Stimulated activated CD4-positive, alpha-beta T cell treated with anti-CD3 and anti-CD28 coated beads, Interleukin-15, amount 100 ng/mL, for 24 hours (primary cell): Measurements from ENCODE around the gene MAPK11.
"Not testable (repeated sequence)": the region's sequence is repeated elsewhere in the genome, so short reads cannot be mapped to it uniquely, and the experiment has no call there.

Experiments
- DNase-seq: peaks from one replicate; pipeline ENCODE4 v3.0.0-alpha.2; 2020

Gene MAPK11

DNA sequence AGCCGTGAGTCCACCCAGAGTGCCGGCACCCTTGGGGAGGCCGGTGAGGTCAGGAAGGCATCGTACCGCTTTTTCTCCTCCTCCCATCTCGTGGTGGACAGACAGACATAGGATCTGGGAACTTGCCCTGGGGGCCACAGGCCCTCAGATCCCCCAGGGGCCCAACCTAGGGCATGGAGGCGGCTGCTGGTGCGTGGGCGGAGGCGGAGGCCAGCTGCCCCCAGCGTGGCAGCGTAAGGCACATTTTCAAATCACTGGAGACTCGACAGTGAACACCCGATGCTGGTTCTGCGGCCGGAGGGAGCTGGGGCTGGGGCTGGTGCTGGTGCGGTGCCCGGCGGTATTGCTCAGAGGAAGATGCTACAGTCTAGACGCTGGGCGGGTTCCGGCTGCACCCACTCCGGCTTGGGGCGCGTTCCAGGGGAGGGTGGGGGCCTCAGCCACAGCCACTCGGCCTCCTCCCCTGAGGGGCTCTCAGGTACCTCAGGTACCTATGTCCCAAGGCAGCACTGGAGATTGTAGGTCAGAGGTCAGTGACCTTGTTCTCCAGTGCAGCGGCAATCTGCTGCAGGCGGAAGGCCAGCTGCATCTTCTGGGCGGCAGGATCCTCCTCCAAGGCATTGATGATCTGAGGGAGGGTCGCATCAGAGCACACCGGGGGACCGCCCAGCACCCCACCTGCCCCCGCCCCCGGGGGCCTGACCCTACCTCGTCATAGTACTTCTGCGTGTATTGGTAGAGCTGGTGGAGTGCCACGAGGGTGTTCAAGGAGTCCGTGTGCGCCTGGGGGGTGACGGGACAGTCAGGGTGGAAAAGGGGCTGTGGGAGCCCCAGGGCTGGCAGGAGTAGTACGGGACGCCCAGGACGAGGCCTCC lies 5.2 kb upstream of the MAPK11 start:
- DNase-seq, result no peak

DNA sequence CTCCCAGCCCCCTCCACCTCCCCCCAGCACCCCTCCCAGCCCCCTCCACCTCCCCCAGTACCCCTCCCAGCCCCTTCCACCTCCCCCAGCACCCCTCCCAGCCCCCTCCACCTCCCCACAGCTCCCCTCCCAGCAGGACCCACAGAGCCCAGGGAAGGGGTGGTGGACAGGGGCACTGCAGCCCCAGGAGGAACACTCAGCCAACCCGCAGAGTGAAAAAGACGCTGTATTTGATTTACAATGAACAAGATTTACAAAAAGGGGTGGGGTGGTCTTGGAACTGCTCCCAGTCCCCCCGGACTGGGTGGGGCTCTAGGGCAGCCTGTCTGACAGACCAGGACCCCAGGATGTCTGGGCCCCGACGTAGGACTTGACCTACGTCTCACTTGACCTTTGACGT lies 4.6 kb upstream of the MAPK11 start:
- DNase-seq, result no peak

DNA sequence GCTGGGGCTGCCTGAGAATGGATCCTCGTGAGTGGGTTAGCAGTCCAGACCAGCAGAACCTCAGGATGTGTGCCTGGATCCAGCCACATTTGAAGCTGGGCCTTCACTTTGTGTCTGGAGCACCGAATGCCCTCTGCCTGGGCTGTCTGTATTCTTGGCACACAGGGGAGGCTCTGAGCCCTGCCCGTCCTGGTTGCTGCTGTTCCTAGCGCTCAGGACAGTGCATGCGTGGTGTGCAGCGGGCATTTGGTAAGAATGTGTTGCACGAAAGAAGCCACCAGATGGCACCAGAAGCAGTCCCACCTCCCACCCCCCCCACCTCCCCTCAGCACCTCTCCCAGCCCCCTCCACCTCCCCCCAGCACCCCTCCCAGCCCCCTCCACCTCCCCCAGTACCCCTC lies 4.1 kb upstream of the MAPK11 start:
- DNase-seq, result peak; percentile 62

DNA sequence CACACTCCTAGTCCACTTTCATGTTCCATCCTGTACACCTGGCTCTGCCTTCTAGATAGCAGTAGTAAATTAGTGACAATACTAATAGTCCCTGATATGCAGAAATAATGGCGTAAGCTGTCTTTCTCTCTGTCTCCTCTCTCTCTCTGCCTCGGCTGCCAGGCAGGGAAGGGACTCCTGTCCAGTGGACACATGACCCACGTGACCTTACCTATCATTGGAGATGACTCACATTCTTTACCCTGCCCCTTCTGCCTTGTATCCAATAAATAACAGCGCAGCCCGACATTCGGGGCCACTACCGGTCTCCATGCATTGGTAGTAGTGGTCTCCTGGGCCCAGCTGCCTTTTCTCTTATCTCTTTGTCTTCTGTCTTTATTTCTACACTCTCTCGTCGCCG lies 3.6 kb upstream of the MAPK11 start:
- DNase-seq, result not testable (repeated sequence)

DNA sequence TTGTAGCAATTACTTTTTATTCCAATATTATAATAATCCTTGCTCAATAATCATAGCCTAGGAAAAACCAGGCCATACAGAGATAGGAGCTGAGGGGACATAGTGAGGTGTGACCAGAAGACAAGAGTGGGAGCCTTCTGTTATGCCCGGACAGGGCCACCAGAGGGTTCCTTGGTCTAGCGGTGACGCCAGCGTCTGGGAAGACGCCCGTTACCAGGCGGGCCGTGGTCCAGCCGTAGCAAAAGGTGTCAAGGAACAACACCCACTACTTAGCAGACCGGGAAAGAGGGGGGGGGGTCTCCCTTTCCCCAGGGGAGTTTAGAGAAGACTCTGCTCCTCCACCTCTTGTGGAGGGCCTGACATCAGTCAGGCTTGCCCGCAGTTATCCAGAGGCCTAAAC lies 3.2 kb upstream of the MAPK11 start:
- DNase-seq, result not testable (repeated sequence)

DNA sequence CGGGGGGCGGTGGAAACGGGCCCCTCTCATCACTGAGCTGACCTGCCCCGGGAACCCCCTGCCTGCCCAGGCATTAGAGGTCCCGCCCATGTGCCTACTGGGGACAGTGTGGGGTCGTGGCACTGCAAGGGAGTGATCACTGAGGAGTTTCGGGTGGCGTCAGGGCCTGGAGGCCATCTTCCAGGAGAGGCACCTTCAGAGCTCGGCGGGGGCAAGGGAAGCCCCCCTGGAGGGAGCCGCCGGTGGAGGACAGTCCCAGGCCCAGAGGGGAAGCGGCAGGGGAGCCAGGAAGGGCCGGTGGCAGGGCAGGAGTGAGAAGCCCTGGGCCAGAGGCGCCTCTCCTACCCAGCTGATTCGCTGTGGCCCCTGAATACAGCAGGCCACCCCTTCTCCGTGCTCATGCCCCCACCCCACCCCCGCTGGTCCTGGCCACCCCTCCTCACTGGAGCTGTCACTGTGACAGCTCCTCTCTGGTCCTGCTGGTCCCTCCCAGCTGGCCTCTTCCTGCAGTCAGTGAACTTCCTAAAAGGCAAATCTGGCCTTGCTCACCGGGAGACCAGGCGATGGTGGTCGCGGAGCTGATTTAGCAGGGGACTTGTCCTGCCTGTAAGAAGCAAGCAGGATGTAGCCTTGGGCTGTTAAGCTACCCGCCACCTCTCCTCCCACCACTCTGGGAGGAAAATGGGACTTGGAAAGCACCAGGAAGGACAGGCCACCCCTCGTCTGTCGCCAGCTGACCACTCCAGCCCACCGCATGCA lies 2.0 kb upstream of the MAPK11 start:
- DNase-seq, result no peak

DNA sequence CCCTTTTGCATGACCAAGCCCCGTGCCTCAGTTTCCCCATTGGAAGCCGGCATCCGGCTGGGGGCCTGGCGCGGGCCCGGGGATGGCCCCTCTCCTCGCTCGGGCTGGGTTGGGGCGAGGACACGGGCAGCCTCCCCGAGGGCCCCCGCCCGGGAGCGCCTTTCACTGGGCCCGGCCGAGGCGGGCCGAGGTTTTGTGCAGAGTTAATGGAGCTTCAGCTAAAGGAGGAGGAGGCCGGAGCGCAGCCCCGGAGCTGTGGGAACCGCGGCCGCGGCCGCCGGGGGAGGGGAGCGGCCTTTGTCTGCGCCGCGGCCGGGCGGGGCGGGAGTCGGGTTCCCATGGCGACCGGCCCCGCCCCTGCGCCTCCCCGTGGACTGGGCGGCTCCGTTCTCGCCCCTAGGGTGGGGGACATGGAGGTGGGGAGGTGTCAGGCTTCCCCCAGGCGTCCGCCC lies 1.4 kb upstream of the MAPK11 start:
- DNase-seq, result peak; percentile 77

DNA sequence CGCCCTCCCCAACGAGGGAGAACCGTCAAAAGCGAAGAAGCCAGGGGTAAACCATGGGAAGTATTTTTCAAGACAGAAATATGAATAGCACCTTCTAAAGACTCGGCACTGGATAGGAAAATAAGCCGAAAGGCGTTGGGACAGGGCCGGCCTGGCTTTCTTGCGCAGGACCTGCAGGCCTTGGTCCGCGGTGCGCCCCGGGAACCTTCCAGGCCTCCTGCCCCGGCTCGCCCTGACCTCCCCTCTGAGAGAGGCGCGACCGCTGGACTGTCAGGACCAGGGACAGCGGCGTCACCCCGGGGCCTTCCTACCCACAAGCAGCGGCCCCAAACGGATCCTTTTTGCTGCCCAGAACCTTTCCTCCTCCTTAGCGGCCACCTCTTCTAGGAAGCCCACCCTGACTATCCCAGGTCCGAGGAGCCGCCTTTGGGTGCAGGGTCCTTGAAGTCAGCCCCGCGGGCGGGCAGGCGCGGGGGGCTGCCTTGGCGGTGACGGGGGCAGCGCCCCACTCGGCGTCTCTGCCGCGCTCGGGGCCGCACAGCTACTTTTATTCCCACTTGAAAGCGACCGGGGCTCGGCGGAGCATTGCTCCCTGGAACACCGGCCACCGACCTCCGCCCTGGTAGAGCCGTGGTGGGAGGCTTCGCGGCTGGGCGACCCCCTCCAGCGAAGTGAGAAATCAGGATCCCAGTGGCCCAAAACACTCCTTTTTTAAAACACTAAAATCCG lies 650 bp upstream of the MAPK11 start:
- peak; percentile 73 for DNase-seq

DNA sequence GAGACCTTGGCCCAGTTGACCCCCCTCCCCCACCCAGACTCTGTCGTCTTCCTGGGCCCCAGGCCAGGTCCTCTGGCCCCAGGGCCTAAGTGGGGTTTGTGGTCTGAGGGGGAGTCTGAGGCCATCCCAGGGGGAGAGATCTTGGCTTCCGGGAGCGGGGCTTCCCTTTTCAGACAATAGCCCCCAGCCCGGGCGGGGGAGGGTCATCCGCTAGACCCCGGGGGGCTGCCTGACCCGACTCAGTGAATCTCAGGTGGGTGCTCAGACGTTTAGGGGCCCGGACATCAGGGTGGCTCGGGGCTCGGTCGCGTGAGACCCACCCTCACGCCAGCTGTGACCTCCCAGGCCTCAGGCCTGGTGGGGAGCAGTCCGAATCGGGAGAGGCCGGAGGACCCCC lies 609 bp downstream of the MAPK11 start:
- DNase-seq, result no peak

DNA sequence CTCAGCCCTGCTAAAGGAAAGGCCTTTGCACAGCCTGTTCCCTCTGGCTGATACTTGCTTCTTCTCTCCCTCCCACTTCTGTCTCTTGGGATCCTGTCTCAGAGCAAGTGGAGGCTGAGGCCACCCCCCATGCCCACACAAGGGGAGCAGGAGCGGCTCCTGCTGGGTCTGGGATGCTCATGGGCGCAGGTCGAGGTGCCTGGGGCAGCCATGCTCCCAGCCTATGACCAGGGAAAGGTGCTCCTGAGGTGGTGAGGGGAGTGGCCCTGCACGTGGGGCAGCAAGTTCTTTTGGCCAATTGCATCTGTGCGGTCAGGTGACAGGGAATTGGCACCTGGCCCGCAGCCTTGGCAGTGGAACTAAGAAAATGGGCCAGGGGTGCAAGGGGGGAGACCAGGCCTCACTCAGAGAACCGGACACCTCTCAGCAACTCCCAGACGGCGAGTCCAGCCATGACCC lies 1.5 kb downstream of the MAPK11 start:
- no peak for DNase-seq

DNA sequence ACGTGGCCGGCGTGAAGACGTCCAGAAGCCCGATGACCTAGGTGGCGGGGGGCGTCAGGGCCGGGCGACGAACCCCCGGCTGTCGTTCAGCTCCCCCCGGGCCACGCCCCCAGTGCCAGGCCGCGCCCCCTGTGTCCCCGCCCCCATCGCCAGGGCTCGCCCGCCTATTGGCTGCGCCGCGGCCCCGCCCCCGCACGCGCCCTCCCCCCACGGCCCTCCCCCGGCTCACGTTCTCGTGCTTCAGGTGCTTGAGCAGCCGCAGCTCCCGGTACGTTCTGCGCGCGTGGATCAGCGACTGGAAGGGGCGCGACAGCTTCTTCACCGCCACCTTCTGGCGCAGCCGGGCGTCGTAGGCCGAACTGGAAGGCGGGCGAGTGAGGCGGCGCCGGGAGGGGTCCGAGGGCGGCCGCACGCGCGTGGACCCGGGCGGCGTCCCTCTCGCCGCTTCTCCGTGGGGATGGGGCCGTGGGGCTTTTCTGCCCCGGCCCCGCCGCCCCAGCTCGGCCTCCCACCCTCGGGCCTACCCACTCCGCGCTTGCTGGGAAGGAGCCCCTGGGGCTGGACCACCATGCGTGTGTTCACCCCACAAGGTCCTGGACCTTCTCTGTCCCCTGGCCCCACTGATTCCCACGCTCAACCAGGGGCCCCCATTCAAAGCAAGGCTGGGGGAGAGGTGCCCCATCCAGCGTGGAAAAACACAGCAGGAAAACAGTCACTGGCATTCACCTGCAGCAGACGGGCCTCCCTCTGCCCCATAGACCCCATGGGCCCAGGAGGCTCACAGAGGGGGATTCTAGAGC lies 2.4 kb downstream of the MAPK11 start:
- peak; percentile 69 for DNase-seq

DNA sequence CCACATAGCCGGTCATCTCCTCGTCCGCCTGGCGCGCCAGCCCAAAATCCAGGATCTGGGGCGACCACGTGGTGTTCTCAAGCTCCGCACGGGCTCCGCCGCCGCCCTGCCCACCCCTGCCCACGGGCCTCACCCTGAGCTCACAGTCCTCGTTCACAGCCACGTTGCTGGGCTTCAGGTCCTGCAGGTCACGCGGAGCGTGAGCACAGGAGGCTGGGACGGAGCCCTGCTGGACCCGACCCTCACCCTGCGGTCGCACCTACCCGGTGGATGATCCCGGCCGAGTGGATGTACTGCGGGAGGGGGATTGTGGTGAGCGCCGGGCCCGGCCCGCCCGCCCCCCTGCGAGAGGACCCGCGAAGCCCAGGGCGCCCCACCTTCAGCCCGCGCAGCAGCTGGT lies 3.2 kb downstream of the MAPK11 start:
- no peak for DNase-seq

DNA sequence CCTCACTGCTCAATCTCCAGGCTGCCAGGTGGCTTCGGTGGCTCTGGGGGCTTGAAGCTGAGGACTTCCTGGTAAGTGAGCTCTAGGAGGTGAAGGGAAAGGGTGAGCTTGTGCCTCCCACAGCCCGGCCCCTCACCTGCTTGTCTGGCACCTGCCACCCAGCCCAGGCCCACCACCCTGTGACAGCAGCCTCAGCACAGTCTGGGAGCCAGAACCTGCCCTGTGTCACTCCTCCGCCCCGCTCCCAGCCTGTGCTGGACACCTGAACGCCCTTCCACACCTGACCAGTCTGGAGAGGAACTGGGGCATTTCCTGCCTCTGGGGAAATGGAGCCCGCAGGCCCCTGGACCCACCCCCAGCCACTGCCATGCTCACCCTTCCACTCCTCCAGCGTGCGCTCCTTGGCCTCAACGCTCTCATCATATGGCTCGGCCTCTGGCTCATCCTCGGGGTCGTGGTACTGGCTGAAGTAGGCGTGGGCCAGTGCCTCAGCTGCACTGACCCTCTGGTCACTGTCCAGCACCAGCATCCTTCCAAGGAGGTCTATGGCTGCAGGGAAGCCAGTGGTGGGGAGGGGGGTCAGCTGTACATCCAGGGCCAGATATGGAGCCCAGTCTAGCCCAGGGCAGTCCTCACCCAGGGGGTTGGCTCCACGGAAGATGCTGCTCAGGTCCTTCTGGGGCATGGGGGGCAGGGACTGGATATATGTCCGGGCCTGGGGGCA lies 5.1 kb downstream of the MAPK11 start:
- no peak for DNase-seq

DNA sequence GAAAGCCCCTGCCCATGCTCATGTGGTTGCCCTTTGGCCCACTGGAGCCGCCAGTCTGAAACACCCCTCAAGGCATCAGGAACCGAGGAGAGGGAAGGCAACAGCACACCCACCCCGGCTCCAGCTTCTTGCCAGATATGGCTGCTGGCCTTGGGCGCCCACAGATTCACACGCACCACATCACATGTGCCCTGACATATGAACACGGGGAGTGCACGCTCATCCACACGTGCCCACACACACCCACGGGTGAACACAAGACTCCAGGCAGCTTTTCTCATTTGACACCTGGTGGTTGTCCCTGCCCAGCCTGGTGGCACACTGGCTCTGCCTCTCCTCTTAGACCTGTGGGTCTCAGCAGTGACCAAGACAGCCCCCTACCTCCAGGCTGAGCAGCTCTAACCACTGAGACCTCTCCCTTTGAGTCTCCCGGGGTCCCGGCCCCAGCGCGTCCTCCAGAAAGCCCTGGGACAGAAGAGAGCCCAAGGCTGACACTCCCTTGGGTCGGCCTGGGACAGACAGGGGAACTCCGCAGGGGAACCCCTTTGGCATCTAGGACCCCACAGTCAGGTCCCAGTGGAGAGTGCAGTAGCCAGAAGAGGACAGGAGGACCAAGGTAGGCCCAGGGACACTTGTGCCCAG lies 6.0 kb downstream of the MAPK11 start:
- no peak for DNase-seq

DNA sequence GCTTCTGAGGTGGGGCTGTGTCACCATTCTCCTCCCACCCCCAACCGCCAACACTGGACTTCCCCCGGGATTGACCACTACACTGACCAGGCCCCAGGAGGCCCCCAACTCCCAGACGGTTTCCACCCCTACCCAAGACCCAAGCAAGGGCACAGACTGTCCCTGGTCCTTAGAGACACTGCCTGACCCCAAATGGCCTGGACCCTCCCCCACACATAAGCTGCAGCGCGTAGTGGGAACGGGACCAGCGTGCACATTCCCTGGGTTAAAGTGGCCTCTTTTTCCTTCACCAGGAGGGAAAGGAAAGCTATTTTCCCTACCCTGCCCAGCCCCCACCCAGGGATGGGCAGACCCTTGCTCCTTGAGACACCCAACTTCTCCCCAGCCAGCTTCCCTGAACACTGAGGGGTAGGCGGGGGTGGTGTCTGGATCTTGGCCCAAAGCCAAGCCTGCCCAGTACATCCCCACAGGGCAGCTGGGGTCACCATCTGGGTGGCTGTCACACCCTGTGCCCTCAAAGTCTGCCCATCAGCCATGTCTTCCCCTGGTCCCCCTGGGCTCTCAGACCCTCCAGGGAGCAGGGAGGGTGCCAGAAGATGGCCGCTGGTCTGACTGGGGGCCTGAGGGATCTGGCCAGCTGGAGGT lies 7.1 kb downstream of the MAPK11 start:
- DNase-seq, result no peak

DNA sequence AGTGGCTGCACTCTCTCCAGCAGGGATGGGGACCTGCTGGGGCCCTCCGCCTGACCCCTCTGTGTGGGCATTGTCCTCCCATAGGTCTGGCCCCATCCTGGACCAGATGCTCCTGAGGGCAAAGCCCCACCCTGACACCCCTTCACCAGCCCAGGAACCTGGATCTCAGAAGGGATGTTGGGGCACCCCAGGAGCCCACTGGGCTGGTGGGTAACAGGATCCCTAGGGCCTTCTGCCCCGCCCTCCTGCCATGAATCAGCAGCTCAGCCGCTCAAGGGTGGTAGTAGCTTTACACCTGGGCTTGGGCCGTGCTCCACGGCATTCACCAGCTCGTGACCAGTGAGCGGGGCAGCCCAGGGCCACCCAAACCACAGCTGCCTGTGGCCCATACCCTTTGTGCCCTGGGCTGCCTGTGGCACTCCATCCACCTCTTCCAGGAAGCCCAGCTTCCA lies 7.7 kb downstream of the MAPK11 start:
- peak; percentile 38 for DNase-seq

DNA sequence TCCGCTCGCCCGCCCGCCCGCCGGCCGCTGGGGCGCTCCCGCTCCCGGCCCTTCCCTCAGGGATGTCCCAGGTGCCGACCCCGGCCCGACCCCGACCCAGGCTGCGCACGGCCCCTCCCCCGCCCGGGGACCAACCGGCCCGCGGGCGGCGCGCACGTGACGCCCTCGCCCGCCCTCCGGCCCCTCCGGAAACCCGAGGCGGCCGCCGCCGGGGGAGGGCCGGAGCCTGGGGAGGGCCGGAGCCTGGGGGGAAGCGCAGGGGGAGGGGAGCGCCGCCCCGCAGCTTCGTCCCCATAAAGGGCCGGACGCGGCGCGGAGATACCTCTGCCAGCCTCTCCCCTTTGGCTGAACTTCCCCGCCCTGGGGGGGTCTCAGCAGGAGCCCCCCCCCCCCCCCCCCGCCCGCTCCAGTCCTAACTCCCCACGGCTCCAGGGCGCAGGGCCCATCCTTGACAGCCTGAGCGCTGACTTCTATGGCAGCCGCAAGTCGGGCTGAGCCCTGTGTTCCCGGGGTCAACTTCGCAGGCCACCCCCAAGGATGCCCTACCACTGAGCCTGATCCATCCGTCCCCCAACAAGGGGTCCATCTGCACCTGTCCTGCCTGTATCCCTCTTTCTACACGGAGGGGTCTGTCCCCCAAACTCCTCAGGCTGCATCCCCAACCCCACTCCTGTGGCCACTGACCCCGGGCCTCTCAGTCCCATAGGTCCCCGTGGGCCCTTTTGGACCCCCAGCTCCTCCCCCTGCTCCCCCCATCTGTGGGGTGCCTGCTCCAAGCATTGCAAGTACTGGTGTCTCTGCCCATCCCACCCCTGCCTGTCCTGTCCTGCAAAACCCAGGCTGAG lies 8.3 kb downstream of the MAPK11 start, which contains the start of gene MAPK12:
TSS of gene MAPK12 (minus strand) at position 69 of the 845 bp plus-strand sequence. CDS start 174 bp downstream, outside the sequence.
- no peak for DNase-seq

DNA sequence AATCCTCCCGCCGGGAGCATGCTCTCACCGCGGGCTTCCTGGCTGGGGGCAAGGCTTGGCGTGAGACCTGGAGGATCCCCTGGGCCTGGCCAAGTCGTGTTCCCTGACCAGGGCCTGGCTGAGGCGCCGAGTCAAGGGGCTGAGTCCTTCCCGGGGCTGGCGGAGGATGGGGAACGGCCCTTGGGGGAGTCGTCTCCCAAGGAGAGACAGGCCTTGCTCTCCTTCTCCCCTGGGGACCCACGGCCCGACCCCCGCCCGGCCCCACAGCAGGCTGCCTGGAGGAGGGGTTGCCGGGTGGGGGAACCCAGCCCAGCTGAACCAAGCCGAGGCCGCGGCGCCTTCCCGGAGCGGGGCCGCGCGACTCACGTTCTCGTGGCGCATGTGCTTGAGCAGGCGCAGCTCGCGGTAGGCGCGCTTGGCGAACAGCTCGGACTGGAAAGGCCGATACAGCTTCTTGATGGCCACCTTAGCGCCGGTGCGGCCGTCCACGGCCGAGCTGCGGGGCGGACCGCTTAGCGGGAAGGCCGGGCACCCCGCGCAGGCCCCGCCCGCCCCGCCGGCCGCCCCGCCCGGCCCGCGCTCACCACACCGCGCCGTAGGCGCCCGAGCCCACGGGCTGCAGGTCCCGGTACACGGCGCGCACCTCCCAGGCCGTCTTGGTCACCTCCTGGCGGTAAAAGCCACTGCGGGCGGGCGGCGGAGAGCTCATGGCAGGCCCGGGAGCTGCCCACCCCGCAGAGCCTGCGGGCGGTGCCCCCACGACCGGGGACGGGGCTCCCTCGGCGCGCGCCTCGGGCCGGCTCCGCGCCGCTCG lies 9.2 kb downstream of the MAPK11 start:
- DNase-seq, result peak; percentile 64

DNA sequence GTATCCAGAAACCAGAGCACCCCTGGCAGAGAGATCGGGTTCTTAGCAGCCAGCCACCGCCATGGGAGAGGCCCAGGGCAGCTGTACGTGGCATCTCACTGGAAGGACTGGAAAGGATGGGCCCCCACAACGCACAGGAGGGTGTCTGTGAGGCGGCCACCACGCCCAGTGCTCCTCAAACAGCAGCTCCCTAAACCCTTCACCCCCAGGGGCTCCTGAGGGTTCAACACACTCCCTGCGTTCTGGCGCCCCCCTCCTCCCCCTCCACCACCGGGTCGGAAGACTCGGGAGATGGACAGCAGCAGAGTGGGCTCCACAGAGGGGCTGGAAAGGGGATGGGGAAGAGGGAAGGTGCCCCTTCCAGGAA lies 9.8 kb downstream of the MAPK11 start:
- DNase-seq, result no peak
